ENCODE results near the gene VPS37B.

The VPS37B gene

DNA sequence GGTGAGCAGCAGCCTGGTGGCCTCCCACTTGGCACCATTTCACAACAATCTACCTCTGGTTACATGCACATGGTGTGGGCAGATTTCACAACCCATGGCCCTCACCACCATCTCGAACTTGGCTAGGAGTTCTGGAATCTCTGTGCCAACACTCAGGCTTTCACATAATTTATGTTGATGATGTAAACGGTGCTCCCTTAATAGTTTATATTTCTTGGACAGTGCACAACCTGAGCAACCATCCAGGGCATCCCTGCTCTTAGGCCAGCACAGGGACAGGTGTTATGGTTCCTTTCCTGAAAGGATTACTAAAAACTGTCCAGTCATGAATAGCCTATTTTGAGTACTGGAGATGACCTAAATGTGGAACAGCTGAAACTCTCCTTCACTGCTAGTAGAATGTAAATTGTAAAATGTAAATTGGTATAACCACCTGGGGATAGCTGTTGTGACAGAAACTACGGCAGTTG is 41.7 kb upstream of the VPS37B start:
- TF ChIP-seq CTCF (IDR thresholded peaks at IDR 0.05; ENCODE audit: insufficient read depth, low read length, missing control alignments) = no peak
- ChIA-PET CTCF (interaction anchor here (0.9 to 1.5 kb wide), 3 partner anchors 9 to 144 kb away, joined by 3 to 4 read pairs (median 3); no protein-coding TSS in a partner anchor), POLR2A (no interaction called here)
- H3K4me3 ChIP-seq (ENCODE audit: low read depth, low read length) = no peak overlapping the region
- no peak for DNase-seq (ENCODE audit: low read depth, low spot score)

- POLR2A ChIA-PET = no interaction called here
- no peak for DNase-seq (ENCODE audit: low read depth, low spot score)
- TF ChIP-seq CTCF (IDR thresholded peaks at IDR 0.05; ENCODE audit: insufficient read depth, low read length, missing control alignments) = no peak
- CTCF ChIA-PET = interaction anchor here (1.3 to 1.5 kb wide), 3 partner anchors 10 to 303 kb away, joined by 3 to 4 read pairs (median 4); no protein-coding TSS in a partner anchor
- no peak overlapping the region for H3K4me3 ChIP-seq (ENCODE audit: low read depth, low read length)
Observed at GRCh38 chr12:122935318-122935717, 39.4 kb upstream of the VPS37B start.

DNA sequence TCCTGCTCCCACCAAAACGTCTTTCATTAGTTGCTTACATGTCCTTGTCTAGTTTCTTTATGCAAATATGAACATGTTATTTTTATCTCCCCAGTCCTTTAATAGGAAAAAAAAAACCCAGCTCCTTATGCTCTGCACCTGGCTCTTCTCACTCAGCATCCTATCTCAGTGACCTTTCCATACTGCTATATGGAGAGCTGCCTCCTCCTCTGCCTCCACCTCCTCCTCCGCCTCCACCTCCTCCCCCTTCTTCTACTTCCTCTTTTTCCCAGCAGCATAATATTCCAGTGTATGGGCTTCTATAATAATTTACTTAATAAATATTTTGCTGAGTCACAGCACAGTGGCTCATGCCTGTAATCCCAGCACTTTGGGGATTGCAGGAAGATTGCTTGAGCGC is 38.8 kb upstream of the VPS37B start:
- DNase-seq (ENCODE audit: low read depth, low spot score) = no peak
- ChIA-PET CTCF (no interaction called here), POLR2A (no interaction called here)
- H3K4me3 ChIP-seq (ENCODE audit: low read depth, low read length) = no peak overlapping the region
- no peak for TF ChIP-seq CTCF (IDR thresholded peaks at IDR 0.05; ENCODE audit: insufficient read depth, low read length, missing control alignments)

- H3K4me3 ChIP-seq (ENCODE audit: low read depth, low read length) = no peak overlapping the region
- ChIA-PET POLR2A (no interaction called here), CTCF (interaction anchor here (2.3 kb wide), 1 partner anchor 20 kb away, joined by 5 read pairs; no protein-coding TSS in a partner anchor)
- no peak for DNase-seq (ENCODE audit: low read depth, low spot score)
- no peak for TF ChIP-seq CTCF (IDR thresholded peaks at IDR 0.05; ENCODE audit: insufficient read depth, low read length, missing control alignments)
Observed at GRCh38 chr12:122932207-122932606, 36.3 kb upstream of the VPS37B start.

- DNase-seq (ENCODE audit: low read depth, low spot score) = no peak
- CTCF ChIA-PET = no interaction called here
Observed at GRCh38 chr12:122929812-122930211, 33.9 kb upstream of the VPS37B start.

DNA sequence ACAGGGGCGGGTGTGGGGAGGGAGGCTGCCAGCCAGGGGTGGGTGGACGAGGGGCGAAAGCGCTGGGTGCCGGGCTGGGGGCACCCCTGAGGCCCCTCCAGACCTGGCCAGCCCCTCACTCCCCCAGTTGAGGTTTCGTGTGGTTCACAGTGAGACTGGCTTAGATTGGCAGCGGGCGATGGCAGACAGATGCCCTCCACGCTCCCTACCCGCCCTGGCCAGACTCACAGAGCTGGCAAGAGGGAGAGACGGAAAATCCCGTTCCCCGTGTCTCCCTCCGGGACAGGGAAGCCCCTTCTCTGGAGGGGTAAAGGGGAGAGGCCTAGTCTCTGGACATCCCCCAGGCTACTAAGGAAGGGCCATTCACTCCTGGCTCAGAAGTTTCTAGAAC is 33.2 kb upstream of the VPS37B start:
- POLR2A ChIA-PET = no interaction called here
- CTCF ChIA-PET = no interaction called here
- no peak overlapping the region for H3K4me3 ChIP-seq (ENCODE audit: low read depth, low read length)

More at GRCh38 chr12:122929812-122930211, 33.9 kb upstream of the VPS37B start:
- TF ChIP-seq CTCF (IDR thresholded peaks at IDR 0.05; ENCODE audit: insufficient read depth, low read length, missing control alignments) = no peak
- POLR2A ChIA-PET = no interaction called here
- H3K4me3 ChIP-seq (ENCODE audit: low read depth, low read length) = no peak overlapping the region

More for the DNA sequence above, 33.2 kb upstream of the VPS37B start:
- no peak for TF ChIP-seq CTCF (IDR thresholded peaks at IDR 0.05; ENCODE audit: insufficient read depth, low read length, missing control alignments)
- DNase-seq (ENCODE audit: low read depth, low spot score) = no peak

Measured in AG04449 (cell line).